T-helper 2 cell (primary cell): Measurements from ENCODE around the gene TPGS2.
A peak's percentile ranks its signal among the peaks of the same experiment; 100 is the strongest.
"Not testable (repeated sequence)": the region's sequence is repeated elsewhere in the genome, so short reads cannot be mapped to it uniquely, and the experiment has no call there.

Source experiments
- DNase-seq, 5 experiments: peaks; one replicate each; pipeline versions ENCODE4 v3.0.0 to v3.0.0-alpha.2; 2012 to 2022
- total RNA-seq, 2 donors: gene quantifications; one replicate each; lab custom pipeline; 2026; lab: John Stamatoyannopoulos, UW

Gene TPGS2, protein sequence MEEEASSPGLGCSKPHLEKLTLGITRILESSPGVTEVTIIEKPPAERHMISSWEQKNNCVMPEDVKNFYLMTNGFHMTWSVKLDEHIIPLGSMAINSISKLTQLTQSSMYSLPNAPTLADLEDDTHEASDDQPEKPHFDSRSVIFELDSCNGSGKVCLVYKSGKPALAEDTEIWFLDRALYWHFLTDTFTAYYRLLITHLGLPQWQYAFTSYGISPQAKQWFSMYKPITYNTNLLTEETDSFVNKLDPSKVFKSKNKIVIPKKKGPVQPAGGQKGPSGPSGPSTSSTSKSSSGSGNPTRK
- total RNA-seq: 20.9 to 32.8 reads per million in 2 donors

- peak; percentile 76 to 97 (median 86) for DNase-seq
Measured at GRCh38 chr18:36828630-36829361, at the start of gene TPGS2, which contains the start of gene KIAA1328. TSS of gene TPGS2 (minus strand) at chr18:36829002. CDS start at chr18:36828767, 235 bp downstream. TSS of gene KIAA1328 (plus strand) at chr18:36829127. CDS start at chr18:36829139, 12 bp downstream.

DNA sequence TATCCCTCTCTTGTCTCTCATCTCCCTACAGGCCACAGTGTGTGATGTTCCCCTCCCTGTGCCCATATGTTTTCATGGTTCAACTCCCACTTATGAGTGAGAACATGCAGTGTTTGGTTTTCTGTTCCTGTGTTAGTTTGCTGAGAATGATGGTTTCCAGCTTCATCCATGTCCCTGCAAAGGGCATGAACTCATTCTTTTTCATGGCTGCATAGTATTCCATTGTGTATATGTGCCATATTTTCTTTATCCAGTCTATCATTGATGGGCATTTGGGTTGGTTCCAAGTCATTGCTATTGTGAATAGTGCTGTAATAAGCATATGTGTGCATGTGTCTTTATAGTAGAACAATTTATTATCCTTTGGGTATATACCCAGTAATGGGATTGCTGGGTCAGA lies 45.0 kb upstream of the TPGS2 start:
- DNase-seq: not testable (repeated sequence)

GRCh38 chr18:36872329-36872728 lies 43.5 kb upstream of the TPGS2 start:
- no peak for DNase-seq

DNA sequence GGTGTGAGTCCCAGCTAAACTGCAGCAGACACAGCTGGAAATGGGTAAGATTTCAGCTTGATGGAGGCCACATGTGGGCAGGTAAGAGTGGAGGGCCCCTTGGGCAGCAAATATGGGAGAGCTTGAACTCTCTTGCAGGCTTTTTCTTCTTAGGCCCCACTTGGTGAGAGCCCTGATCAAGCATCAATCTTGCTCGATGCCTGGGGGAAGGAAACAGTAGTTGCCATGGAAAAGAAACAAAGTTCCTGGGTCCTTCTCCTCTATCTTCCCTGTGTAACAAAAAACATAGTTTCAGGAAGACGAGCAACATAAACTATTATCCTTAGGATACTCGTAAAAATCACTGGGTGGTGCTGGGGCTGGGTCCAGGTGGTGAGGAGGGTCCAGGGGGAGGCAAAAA lies 43.0 kb upstream of the TPGS2 start:
- no peak for DNase-seq

- DNase-seq: no peak
Measured at GRCh38 chr18:36867056-36867455, 38.3 kb upstream of the TPGS2 start.

GRCh38 chr18:36862182-36862581 lies 33.4 kb upstream of the TPGS2 start:
- no peak for DNase-seq

GRCh38 chr18:36856815-36857214 lies 28.0 kb upstream of the TPGS2 start:
- no peak for DNase-seq

DNA sequence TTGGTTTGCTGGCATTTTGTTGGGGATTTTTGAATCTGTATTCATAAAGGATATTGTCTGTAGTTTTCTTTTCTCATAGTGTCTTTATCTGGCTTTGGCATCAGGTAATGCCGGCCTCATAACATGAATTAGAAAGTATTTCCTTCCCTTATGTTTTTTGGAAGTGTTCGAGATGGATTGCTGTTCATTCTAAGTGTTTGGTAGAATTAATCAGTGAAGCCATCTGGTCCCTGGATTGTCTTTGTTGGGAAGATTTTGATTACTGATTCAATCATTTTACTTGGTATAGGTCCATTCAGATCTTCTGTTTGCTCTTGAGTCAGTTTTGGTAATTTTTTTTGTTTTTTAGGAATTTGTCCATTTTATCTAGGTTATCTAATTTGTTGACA lies 22.4 kb upstream of the TPGS2 start:
- no peak for DNase-seq

DNA sequence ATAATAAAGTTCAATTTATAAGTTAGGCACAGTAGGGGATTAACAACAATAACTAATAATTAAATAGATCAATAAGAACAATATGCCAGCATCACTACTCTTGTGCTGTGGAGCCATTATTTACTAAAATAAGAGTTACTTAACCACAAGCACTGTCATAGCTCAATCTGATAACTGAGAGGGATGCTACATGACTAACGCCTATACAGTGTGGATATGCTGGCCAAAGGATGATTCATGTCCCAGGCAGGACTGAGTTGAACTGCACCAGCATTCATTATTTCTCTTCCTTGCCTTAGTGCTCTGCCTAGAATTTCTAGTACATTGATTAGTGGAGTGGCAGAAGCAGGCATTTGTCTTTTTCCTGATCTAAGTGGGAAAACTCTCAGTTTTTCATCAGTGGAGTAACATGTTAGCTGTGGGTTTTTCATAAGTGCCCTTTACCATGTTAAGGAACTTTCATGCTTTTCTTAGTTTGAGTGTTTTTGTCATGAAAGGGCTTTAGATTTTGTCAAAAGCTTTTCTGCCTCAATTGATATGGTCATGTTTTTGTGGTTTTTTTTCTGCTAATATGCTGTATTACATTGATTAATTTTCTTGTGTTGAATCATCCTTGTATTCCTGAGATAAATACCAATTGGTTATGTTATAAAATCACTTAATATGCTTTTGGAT lies 21.9 kb upstream of the TPGS2 start:
- DNase-seq: peak in 1 of 5 experiments; percentile 48

DNA sequence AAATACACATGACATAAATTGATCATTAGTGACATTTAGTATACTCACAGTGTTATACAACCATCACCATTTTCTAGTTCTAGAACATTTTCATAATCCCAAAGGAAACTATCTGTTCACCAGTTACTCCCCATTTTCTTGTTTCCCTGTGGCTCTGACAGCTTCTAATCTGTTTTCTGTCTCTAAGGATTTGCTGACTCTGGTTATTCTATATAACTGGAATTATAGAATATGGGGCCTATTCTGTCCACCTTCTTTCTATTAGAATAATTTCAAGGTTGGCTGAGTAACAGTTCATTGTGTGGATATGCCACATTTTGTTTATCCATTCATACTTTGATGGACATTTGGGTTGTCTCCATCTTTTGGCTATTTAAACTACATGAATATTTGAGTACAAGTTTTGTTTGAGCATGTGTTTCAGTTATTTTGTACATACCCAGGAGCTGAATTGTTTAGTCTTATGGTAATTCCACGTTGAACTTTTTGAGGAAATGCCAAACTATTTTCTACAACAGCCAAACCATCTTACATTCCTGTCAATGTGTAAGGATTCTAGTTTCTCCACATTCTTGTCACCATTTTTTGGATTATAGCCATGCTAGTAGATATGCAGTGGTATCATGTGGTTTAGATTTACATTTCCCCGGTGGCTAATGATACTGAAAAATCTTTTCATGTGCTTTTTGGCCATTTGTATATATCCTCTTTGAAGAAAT lies 20.6 kb upstream of the TPGS2 start:
- DNase-seq: no peak

DNA sequence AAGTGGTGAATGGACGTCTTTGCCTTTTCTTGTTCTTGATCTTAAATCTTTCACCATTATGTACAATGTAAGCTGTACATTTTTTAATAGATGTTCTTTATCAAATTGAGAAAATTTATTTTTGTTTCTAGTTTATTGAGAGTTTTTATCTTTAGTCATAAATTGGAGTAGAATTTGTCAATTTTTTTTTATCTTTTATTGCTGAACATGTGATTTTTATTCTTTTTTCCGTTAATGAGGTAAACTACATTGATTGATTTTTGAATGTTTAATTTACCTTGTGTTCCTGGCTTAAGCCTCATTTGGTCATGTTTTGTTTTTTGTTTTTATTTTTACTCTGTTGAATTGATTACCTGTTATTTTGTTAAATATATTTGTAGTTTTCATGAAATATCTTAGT lies 19.8 kb upstream of the TPGS2 start:
- DNase-seq: no peak

GRCh38 chr18:36843784-36844183 lies 15.0 kb upstream of the TPGS2 start:
- DNase-seq: no peak

GRCh38 chr18:36843199-36843598 lies 14.4 kb upstream of the TPGS2 start:
- DNase-seq: no peak

DNA sequence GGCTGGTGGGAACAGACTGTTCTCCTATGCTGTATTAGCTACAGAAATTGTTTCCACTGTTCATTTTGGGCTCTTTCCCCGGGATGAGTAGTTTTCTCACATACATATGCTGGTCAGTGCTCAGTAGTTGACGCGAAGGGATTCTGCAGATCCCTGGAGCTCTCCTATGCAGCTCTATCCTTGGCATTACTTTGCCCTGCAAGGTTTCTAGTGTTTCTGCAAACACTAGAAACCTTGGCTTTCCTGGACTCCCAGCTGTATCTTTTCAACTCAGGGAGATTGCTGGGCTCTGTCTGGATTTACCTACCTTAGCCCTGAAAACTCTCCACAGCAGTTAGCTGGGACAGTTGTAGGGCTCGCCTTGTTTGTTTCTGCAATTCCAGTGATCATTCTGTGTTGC lies 11.0 kb upstream of the TPGS2 start:
- no peak for DNase-seq

- no peak for DNase-seq
Measured at GRCh38 chr18:36835927-36836326, 7.1 kb upstream of the TPGS2 start.

DNA sequence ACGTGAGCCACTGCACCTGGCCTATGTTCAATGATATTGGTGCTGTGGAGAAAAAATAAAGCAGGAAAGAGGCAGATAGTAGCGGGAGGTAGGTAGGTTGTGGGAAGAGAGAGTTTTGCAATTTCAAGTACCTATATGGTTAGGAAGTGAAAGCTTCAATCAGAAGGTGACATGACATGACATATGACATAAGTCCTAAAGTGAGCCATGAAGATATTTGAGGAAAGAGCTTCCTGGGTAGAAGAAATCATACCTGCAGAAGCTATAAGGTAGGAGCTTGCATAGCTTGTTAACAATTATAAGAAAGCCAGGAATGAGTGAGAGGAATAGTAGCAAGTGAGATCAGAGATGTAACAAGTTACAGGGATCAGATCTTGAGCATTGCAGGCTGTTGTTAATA lies 4.3 kb upstream of the TPGS2 start:
- no peak for DNase-seq

DNA sequence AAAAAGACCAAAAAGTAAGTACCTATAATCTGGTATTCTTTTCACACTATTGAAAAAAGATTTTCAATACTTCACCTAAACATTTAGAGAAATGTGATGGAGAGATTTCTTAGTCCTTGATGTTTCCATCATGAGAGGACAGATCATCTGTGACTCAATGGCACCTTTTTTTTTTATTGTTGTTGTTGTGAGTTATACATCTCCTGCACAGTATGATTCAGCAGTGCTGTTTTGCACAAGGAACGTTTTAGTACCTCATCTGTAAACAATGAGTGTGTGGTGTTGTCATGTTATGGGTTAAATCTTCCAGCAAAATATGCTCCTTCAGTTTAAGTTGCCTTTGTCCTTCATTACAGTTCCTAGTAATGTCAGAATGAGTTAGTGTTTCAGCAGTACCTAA lies 2.3 kb upstream of the TPGS2 start:
- DNase-seq: peak in 1 of 5 experiments; percentile 15

DNA sequence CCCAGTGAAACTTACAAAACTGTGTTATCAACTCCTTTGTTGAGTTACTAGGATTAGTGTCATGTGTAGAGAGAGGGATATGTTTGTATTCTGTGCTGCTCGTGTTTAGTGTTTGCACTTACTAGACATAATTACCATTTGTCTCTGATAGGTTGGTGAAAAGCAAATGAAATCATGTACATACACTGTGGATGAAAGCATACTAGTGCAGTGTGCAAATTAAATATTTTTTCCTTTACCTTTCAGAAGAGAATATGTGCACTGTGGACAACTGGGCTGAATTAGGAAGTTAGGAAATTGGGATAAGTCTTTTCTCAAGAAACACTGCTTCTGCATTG lies 1.3 kb upstream of the TPGS2 start:
- DNase-seq: no peak

GRCh38 chr18:36829362-36830157 lies 758 bp upstream of the TPGS2 start:
- DNase-seq: no peak

DNA sequence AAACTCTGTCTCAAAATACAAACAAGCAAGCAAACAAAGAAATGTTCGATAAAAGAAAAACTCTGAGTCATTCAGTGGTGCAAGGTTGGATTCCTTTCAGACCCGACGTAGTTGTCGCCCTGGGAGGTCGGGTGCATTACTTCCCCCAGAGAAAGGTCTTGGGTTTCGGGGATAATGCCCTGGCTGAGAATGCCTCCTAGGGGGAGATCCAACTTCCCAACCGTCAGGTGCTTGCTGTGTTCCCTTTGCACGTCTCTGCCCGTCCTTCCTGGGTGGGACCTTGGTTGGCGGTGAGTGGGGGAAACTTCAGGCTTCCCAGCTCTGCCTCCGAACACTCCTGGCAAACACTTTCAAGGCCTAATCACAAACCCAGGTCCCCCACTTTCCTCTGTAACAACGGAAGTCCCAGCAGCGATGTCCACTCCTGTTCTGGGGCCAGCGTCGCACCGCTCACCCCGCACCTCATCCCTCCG lies 609 bp downstream of the TPGS2 start:
- peak in 2 of 5 experiments; percentile 5 to 41 for DNase-seq

DNA sequence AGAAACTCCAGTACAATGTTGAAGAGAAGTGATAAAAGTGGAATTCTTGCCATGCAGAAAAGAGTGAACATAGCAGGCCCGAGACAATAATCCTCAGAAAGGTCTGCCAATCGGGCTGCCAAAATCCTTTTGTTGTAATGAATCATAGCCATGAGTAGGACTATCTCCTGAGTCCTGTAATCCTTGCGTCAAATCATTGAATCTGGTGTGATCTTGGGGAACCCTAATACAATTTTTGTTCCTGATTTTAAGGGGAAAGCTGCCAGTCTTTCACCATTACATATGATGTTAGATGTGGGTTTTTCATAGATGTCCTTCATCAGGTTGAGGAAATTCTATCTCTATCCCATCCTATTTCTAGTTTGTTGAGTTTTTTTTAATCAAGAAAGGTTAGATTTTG lies 2.2 kb downstream of the TPGS2 start:
- DNase-seq: no peak

GRCh38 chr18:36825526-36825925 lies 3.3 kb downstream of the TPGS2 start:
- no peak for DNase-seq
